Measurements from ENCODE around the gene OR4K1.

DNA sequence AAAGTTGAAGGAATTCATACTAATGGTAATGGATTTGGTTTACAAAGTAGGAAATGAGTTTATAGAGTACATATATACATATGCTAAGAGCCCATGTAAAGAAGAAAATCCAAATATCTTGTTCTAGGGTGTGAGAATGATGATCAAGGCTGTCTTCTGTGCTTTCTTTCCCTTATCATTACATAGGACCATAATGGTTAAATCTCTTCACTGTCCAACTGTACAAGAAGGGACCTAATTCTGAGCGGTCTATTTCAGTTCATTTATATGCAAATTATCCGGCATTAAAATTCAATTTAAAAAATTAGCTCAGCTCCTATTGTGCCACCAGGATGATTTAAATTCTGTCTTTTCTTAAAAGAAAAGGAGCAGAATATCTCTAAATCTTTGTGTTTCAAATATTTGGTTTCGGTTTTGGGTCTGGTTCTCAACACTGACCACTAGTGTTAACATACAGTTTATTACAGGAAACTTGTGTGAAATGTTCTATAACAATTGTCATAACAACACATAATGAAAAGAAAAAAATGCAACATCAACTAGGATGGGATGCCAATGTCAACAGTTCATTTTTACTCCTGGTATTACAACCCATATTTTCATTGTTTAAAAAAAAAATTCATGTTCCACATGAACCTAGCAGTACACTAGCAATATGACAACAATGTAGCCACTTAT is 16.8 kb downstream of the OR4K1 start:
- TF ChIP-seq, protein P1, sequence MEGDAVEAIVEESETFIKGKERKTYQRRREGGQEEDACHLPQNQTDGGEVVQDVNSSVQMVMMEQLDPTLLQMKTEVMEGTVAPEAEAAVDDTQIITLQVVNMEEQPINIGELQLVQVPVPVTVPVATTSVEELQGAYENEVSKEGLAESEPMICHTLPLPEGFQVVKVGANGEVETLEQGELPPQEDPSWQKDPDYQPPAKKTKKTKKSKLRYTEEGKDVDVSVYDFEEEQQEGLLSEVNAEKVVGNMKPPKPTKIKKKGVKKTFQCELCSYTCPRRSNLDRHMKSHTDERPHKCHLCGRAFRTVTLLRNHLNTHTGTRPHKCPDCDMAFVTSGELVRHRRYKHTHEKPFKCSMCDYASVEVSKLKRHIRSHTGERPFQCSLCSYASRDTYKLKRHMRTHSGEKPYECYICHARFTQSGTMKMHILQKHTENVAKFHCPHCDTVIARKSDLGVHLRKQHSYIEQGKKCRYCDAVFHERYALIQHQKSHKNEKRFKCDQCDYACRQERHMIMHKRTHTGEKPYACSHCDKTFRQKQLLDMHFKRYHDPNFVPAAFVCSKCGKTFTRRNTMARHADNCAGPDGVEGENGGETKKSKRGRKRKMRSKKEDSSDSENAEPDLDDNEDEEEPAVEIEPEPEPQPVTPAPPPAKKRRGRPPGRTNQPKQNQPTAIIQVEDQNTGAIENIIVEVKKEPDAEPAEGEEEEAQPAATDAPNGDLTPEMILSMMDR (IDR thresholded peaks at IDR 0.05): no peak
- no peak for TF ChIP-seq POLR2A (IDR thresholded peaks at IDR 0.05)

All from adrenal gland (tissue), 5 donors.